Measurements from ENCODE around the gene EPHX1.
A peak's percentile ranks its signal among the peaks of the same experiment; 100 is the strongest.
"Not testable (repeated sequence)": the region's sequence is repeated elsewhere in the genome, so short reads cannot be mapped to it uniquely, and the experiment has no call there.

Gene EPHX1

DNA sequence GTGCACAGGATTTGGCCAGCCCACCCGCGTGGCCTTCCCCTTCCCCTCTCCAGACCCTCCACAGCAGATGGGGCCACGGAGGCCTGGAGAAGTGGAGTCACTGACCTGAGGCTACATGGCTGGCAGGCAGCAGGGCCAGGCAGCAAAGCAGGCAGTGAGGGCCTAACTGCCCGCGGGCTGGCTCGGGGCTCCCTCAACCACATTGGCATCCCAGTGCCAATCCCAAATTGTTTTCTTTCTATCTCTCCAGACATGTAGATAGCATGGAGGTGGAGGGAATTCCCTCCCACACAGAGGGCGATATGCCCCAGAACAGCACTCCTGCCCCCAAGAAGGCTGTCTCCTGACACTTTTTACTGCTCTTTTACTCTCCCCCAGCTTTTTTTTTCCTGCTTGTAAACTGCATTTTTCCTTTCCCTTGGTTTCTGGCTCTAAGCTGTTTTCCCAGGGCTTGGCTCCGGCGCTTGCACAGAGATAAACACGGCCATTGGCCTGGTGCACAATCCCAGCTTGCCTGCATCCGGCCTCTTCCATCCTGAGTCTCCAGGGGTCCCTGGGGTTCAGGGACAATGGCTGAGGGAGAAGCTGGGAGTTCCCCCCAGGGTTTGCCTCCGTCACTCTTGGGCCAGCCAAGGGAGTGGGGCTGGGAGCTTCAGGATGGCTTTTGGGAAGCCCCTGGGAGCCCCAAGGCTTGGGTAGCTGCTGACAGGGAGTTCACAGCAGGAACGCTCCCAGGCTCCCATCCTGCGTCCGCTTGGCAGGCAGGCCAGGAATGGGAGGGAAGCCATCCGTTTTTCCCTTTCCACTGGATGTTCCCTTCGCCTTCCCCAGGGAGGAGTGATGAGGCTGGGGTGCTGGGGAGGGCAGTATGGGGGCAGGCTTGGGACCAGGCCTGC is 7.0 kb downstream of the EPHX1 start:
- DNase-seq (ENCODE audit: low spot score): no peak

DNA sequence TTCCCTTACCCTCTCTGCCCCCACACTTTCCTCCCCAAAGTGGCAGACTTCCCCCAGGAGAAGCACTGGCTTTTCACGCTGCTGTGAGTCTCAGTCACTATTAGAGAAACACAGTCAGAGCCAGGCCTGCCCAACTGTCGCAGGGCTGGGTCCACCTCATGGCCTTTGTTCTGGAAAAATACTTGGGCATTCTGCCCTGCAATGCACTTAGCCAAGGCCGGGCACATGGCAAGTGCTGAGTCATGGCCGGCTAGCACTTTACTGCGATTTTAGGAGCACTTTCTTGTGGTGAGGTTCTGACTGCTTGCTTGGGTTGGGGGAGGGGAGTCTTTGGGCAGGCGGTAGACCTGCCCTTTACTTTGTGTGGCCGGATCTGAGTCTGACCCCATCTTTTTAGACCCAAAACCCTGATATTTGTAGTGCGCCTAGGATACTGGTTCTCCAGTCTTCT is 7.7 kb downstream of the EPHX1 start:
- DNase-seq (ENCODE audit: low spot score): peak; percentile 56

DNA sequence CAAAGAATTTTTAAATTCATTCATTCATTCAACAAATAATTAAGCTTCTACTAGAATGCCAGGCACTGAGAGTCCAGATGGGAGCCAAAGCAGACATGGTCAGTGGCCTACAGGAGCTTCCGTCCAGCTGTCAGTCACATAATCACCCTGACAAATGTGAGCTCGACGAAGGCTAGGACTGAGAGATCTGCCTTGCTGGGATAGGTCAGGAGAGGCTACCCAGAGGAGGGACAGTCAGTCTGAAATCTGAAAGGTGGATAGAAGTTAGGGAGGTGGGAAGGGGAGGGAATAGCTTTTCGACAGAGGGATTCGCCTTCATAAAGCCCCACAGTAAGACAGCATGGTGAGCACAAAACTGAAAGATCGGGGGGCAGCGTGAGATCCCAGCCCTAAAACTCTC is 8.3 kb downstream of the EPHX1 start:
- DNase-seq (ENCODE audit: low spot score): no peak

DNA sequence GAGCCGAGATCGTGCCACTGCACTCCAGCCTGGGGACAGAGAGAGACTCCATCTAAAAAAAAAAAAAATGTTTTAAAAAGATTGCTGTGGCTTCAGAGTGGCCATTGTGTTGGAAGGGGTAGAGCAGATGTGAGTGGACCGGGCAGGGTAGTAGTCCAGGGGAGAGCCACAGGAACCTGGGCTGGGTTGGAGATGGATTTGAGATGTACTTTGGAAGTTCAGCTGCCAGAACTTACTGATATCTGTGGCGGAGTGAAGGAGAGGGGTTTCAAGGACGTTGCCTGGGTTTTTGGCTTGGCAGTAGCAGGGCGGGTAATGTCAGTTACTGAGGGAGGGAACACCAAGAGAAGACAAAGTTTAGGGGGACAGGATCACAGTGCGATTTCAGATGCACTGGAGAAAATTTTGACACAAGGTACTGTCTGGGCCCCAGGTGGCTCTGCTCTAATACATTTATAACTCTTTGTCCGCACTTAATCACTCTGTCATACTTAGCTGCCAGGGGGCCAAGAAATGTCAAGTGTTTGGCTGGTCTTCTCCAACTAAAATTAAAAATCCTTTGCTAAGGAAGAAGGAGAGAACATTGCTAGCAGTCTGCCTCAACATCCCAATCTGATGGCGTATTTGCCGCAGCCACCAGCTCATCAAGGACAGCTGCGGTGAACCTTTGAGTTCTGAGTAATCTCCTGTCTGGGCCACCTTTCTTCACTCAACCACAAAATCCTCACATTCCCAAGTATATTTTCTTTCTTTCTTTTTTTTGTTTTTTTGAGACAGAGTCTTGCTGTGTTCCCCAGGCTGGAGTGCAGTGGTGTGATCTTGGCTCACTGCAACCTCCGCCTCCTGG is 9.6 kb downstream of the EPHX1 start:
- no peak for DNase-seq (ENCODE audit: low spot score)

DNA sequence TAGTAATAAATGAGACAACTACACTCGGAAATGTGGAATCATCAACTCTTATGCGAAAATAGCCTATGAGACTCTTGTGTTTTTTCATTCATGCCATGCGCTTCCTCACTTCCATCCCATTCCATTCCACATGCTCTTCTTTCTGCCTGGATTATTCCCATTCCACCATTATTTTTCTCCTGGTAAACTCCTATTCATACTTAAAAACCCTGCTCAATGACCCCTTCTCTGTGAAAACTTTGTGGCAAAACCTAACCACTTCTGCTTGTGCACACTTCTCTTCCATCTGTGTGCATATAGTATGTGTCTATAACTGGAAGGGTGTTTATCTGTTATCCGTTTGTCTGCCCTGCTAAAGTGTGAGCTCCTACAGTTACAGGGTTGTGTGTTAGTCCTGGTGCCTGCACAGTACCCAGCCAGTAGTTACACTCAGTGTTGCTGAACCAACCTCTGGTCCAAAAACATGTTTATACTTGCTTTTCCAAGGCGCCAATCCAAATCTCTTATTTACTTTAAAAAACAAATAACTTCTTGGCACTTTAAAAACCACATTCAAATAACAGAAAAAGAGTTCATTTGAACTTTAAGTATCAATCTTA is 10.7 kb downstream of the EPHX1 start:
- DNase-seq (ENCODE audit: low spot score): no peak

DNA sequence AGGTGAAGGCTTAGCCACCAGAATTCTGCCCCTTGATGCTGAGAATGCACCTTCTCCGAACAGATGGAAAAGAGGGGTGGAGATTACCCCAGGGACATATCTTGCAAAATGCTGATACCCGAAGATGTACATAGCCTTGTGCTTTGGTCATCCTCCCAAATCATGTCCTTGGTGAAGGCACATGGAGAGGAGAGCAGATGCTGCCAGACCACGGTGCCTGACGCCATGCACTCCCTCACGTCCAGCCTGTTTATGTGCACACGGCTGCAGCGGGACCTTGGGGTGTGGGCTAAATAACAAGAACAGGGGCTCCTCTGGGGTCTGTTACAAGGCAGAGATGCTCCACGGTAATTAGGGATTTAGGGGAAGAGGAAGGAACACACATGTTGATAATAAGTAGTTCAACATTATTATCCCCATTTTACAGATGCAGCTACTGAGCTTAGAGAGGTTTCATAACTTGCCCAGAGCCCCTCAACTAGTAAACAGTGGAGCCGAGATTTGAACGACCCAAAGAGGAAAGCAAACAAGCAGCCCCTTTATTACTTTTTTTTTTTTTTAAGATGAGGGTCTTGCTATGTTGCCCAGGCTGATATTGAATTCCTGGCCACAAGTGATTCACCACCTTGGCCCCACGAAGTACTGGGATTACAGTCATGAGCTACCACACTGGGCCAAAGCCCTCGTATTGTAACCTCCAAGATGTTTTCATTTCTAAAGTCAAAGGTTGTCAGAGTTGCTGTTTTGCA is 12.9 kb downstream of the EPHX1 start:
- no peak for DNase-seq (ENCODE audit: low spot score)

DNA sequence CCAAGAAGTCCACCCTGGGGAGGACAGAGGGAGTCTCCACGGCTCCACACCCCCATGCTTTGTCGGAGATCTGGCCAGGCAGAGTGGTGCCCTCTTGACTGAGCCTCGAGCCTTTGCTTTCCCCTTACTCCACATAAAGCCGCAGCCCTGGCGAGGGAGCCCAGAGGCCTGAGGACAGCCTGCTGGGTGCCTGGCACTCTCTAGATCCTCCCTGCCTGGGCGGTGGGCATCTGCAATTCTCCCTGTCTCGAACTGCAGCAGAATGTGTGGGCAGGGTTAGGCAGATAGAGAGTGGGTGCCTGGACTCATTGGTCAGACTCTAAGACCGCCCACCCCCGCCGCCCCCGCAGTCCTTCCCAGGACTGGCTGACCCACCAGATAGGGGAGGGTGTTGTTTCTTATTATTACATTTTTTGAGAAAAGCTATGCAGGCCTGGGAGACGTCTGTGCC is 13.9 kb downstream of the EPHX1 start:
- DNase-seq (ENCODE audit: low spot score): no peak

DNA sequence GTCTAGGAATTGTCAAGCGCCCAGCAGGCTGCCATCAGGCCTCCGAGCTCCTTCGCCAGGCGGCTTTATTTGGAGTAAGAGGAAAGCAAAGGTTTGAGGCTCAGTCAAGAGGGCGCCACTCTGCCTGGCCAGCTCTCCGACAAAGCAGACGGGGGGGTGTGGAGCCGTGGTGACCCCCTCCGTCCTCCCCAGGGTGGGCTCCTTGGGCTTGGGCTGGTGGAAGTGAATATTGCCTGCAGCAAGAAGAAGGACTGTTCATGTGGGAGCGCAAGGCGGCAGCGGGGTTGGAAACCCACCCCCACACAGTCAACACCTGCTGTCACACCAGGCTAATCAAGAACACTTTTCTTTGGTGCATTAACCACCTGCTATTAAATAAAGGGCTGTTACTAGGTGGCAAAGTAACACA is 14.6 kb downstream of the EPHX1 start:
- no peak for DNase-seq (ENCODE audit: low spot score)

DNA sequence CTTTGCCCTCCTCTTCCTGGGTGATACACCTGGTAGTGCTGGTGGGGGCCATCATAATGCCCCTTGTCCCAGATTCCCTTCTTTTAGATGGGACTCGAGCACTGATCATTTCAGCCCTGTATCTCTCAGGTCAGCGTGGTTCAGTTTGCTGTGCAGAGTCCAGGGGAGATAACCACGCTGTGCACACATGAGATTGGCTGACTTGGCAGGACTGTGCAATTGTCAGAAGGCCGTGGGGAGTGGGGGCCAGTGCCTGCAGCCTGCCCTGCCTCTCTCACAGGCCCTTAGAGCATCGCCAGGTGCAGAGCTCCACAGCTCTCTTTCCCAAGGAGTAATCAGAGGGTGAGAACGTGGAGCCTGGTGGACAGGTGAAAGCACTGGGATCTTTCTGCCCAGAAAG is 15.2 kb downstream of the EPHX1 start:
- DNase-seq (ENCODE audit: low spot score): peak; percentile 25

DNA sequence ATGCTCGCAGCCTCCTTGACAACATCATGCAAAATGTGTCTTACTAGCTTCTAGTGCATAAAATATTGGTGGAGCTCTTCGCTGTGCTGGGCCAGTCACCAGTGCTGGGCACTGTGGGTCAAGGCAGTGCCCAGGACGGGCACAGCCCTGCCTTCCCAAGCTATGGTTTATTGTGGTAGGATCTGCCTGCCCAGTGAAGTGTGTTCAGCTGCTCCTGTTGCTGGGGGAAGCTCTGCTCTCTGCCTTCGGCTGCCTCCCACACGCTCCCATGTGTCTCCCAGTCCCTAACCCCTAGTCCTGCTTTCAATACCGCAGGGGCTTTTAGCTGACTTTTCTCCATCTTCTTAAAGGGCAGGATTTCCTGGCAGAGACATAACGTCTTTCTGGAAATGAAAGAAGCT is 15.7 kb downstream of the EPHX1 start:
- DNase-seq (ENCODE audit: low spot score): no peak

DNA sequence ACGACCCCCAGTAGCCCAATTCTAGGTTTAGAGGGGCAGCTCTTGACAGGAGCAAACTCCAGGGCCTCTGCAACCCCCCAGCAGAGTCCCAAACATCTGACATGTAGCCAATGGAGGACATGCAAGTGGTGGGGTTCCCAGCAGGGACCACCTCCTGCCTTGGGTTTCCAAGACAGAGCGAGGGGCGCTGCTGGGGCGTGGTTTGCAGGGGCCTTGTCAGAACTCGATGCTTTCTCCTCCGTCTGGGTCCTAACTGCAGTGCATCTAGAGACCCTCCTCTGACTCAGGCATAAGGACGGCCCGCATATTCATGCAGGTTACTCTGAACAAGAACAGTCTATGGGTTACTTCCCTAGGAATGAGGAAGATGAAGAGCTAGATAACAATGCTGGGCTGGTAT is 17.2 kb downstream of the EPHX1 start:
- DNase-seq (ENCODE audit: low spot score): no peak

DNA sequence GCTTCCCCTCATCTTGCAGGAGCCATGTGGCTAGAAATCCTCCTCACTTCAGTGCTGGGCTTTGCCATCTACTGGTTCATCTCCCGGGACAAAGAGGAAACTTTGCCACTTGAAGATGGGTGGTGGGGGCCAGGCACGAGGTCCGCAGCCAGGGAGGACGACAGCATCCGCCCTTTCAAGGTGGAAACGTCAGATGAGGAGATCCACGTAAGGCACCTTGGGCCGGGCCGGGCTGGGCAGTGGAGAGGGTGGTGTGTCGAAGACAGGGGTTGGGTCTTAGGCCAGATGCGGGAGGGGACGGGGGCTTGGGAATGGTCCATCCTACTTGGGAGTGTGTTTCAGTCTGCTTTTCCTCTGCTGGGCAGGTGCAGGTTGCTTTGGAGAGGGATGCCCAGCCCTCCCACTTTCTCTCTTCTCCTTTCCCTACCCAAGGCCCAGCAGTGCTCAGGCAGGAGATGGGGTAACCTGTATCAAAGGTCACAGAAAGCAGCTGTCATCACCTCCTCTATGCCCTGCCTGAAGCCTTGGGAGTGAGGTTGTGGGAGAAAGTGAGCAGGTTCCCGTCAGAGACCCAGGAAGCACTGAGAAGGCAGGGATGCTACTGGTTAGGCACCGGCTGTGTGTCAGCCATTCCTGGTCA is 18.9 kb downstream of the EPHX1 start:
- no peak for DNase-seq (ENCODE audit: low spot score)

DNA sequence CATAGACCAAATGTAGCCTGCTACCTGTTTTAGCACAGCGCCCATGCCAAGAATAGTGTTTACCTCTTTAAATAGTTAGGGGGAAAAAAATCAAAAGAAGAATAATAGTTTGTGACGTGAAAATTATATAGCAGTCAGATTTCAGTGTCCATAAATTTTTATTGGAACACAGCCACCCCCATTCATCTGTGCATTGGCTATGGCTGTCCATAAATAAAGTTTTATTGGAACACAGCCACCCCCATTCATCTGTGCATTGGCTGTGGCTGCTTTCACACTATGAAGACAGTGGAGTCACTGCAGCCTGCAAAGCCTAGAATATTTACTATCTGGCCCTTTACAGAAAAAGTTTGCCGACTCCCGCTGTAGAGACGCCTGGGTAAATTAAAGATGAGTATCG is 20.9 kb downstream of the EPHX1 start:
- no peak for DNase-seq (ENCODE audit: low spot score)

DNA sequence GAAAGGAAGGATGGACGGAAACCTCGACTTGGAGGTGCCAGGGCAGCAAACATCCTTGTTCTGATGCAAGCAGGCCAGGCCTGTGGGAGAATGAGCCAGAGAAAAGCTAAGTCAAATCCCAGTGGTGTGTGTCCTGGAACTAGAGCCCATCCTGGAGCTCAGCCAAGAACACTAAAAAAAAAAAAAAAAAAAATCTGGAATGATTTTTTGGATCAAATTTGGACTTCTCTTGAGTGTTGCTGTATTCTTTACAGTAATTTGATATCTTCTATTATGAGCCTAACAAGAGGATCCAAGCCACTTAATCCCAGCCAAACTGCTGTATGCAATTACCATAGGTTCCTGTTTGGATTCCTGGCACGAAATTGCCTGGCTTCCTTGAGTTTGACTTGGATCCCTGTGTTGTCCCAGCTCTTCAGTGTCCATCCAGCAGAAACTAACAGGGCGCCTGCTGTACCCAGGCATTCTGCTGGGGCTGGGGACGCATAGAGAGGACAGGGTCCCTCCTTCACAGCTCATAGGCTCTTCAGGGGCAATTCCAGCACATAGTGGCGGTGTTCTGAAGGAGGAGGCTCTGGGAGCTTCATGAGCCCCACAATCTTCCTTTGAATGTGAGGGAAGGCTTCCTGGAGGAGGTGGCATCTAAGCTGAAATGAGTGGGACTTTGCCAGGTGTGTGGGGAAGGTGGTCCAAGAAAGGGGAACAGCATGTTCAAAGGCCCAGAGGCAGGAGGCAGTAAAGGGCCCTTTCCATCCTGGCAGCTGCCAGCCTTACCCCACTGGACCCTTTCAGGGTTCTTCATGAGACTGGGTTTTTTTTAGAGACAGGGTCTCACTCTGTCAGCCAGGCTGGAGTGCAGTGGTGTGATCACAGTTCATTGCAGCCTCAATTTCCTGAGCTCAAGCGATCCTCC is 24.7 kb downstream of the EPHX1 start:
- no peak for DNase-seq (ENCODE audit: low spot score)

DNA sequence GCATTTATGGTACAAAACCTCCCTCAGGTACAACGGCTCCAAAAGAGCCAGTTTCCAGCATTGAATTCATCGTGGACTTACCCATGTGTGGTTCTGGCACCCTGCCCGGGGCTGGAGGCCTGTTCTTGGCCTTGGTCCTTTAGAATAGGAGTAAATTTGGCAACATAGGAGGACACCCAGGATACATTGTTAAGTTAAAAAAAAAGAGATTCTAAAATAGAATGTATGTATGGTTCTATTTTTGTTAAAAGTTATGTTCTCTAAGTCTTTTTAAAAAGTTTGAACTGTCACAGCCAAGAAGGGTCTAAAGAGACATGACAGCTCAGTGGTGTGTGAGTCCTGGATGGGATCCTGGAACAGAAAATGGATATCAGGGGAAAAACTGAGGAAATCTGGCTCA is 25.9 kb downstream of the EPHX1 start:
- no peak for DNase-seq (ENCODE audit: low spot score)

DNA sequence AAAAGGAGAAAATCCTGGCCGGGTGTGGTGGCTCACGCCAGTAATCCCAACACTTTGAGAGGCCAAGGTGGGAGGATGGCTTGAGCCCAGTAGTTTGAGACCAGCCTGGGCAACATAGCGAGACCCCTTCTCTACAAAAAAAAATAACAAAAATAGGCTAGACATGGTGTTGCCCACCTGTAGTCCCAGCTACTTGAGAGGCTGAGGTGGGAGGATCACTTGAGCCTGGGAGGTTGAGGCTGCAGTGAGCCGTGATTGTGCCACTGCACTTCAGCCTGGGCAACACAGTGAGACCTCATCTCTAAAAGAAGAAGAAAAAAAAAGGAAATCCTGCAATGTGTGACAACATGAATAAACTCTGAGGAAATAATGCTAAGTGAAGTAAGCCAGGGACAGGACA is 26.4 kb downstream of the EPHX1 start:
- DNase-seq (ENCODE audit: low spot score): not testable (repeated sequence)

DNA sequence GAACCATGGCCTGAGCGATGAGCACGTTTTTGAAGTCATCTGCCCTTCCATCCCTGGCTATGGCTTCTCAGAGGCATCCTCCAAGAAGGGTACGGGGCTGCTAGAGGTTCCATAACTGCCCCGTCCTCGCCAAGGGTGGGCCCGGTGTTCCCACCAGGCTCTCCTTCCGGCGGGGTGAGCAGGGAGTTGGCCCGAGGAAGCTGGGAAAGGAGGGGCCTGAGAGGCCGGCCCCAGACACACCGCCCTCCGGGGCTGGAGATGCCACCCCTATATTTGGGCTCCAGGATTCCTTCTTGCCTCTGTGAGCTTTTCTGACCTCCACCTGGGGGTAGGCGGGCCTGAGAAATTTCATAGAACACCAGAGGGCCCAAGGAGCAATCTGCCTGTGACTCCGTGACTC is 28.9 kb downstream of the EPHX1 start:
- DNase-seq (ENCODE audit: low spot score): no peak

DNA sequence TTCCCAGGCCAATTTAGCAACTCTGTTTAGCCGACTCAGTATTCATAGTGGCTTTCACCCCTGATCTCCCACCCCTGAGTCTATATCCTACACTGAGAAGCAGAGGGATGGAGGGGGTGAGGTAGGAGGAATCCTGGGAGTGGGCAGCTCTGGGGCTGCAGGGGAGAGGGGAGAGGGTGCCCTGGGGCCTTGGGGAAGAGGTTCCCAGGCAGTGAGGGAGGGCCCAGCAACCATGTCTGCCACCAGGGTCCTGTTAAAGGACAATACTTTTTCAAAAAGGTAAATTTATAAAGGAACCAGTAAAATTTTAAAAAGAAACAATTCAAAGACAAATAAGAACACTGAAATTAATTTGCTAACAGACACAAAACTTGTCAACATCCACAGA is 30.3 kb downstream of the EPHX1 start:
- no peak for DNase-seq (ENCODE audit: low spot score)

DNA sequence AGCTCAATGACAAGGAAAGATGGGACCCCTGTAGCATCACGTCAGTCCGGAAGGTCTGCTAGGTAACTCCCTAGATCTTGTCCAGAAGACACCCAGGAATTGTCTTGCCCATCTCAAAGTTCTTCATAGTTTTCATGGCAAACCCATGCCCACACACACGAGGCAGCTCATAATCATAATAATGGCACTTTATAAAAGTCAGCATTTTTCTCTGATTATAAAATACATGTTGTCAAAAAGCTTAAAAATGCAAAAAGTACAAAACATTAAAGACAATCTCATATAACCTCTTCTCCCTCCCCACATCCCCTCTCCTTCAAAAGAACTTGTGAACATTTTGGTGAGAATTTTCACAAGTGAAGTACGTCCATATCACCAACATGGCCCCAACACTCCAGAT is 30.8 kb downstream of the EPHX1 start:
- no peak for DNase-seq (ENCODE audit: low spot score)

DNA sequence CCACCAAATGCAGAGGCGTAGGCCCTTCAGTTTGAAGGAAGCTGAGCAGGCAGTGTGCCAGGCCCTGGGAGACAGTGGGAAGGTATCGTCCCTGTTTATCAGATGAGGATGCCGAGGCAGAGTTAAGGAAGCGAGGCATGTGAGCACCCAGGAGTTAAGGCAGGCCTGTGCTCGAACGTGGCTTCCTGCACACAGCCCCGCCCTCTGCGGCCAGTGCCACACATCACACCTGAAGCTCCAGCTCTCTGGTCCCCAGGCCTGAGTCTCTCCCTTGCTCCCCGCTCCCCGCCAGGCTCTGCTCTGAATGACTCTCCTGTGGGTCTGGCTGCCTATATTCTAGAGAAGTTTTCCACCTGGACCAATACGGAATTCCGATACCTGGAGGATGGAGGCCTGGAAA is 32.1 kb downstream of the EPHX1 start:
- DNase-seq (ENCODE audit: low spot score): no peak
